ES-I3 (cell line): Measurements from ENCODE around the gene VGLL4.
"Not testable (repeated sequence)": the region's sequence is repeated elsewhere in the genome, so short reads cannot be mapped to it uniquely, and the experiment has no call there.

Source experiments
- H3K36me3 ChIP-seq: 2 replicates; pipeline ENCODE4 v1.6.1; 2013; ENCODE audit warnings: mild to moderate bottlenecking, low read length, control low read depth, moderate library complexity; ENCODE audit not compliant: insufficient read depth
- H3K4me1 ChIP-seq: 2 replicates; pipeline ENCODE4 v1.6.1; 2013; ENCODE audit warnings: mild to moderate bottlenecking, control low read depth, low read length; ENCODE audit not compliant: insufficient read depth
- H3K9ac ChIP-seq: 2 replicates; pipeline ENCODE4 v1.6.1; 2013; ENCODE audit warnings: low read depth, mild to moderate bottlenecking, low read length, moderate library complexity
- H3K9me3 ChIP-seq: 2 replicates; pipeline ENCODE4 v1.6.1; 2013; ENCODE audit warnings: mild to moderate bottlenecking, low read length, moderate library complexity; ENCODE audit not compliant: control insufficient read depth, insufficient read depth

The VGLL4 gene

DNA sequence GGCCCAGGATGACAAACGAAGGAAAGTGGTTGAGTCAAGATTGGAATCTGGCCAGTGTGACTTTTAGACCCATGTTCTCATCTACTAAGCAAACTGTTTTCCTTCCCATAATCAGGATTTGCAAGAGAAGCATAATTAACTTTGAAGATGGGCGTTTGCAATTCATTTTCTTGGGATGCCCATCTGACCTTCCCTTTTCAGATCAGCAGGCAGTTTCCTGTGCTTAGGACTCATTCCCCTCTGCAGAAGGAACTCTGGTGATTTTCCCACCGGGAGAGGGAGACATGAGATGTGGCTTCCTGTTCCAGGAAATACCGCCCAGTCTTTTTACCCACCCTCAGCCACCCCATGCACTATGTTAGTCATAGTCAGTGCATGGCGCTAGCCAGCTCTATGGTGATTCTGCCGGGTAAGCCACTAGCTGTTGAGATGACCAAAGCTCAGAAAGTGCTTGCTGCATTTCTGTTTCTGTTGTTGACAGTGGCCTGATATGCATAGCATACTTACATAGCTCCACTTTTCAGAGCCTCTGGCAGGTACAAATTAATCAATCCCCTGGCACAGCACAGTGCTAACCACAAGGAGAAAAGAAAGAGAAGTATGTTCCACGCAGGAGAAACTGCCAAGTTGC is 129.4 kb downstream of the VGLL4 start:
- no peaks in the 10 kb centered on the region for H3K9me3 ChIP-seq
- H3K4me1 ChIP-seq: peaks cover 20% of the 10 kb centered on the region
- H3K9ac ChIP-seq: no peak overlapping the region
- no peaks in the 10 kb centered on the region for H3K36me3 ChIP-seq

DNA sequence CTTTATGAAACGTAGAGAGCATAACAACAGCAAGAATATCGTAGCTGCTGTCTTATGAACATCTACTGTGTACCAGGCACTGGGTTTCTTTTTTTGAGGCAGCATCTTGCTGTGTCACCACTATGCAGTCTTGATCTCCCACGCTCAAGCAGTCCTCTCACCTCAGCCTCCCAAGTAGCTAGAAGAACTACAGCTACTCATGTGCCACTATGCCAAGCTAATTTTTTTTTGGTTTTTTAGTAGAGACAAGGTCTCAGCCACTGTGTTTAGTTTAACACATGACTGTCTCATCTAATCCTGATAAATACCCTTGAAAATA is 129.9 kb downstream of the VGLL4 start:
- Histone ChIP-seq H3K4me1 (peaks cover 25% of the 10 kb centered on the region), H3K9ac (no peak overlapping the region), H3K9me3 (no peaks in the 10 kb centered on the region), H3K36me3 (no peaks in the 10 kb centered on the region)

DNA sequence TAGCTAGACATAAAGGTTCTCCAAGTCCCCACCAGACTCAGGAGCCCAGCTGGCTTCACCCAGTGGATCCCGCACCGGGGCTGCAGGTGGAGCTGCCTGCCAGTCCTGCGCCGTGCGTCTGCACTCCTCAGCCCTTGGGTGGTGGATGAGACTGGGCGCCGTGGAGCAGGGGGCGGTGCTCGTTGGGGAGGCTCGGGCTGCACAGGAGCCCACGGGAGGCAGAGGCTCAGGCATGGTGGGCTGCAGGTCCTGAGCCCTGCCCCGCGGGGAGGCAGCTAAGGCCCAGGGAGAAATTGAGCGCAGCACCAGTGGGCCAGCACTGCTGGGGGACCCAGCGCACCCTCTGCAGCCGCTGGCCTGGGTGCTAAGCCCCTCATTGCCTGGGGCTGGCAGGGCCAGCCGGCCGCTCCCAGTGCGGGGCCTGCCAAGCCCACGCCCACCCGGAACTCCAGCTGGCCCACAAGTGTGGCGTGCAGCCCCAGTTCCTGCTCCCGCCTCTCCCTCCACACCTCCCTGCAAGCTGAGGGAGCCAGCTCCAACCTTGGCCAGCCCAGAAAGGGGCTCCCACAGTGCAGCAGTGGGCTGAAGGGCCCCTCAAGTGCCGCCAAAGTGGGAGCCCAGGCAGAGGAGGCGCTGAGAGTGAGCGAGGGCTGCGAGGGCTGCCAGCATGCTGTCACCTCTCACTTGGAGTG is 130.4 kb downstream of the VGLL4 start:
- peaks cover 29% of the 10 kb centered on the region for H3K4me1 ChIP-seq
- H3K36me3 ChIP-seq, H3K9me3 ChIP-seq, H3K9ac ChIP-seq: not testable (repeated sequence)

DNA sequence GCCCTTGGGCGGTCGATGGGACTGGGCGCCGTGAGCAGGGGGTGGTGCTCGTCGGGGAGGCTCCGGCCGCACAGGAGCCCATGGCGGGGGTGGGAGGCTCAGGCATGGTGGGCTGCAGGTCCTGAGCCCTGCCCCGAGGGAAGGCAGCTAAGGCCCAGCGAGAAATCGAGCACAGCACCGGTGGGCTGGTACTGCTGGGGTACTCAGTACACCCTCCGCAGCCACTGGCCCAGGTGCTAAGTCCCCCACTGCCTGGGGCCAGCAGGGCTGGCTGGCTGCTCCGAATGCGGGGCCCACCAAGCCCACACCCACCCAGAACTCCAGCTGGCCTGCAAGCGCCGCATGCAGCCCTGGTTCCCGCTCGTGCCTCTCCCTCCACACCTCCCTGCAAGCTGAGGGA is 132.1 kb downstream of the VGLL4 start:
- H3K9ac ChIP-seq, H3K36me3 ChIP-seq, H3K9me3 ChIP-seq: not testable (repeated sequence)
- H3K4me1 ChIP-seq: peaks cover 29% of the 10 kb centered on the region

DNA sequence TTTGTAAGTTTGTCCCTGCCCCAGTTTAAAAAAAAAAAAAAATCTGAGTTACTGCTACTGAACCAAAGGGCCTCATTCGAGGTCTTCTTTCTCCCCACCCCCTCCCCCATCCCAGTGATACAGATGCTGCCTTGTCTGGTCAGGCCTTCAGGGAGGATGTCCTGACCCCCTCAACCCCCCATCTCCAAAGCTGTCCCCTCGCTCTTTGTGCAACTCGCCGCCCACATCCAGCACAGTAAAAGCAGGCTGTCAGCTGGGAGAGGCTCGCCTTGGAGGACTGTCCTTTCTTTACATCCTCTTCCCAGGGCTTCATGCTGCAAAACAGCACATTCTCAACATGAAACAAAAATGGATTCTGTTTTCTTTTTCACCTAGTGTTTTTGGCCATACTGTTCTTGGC is 133.4 kb downstream of the VGLL4 start:
- Histone ChIP-seq H3K9me3 (no peaks in the 10 kb centered on the region), H3K4me1 (peaks cover 29% of the 10 kb centered on the region), H3K36me3 (no peaks in the 10 kb centered on the region), H3K9ac (no peak overlapping the region)

DNA sequence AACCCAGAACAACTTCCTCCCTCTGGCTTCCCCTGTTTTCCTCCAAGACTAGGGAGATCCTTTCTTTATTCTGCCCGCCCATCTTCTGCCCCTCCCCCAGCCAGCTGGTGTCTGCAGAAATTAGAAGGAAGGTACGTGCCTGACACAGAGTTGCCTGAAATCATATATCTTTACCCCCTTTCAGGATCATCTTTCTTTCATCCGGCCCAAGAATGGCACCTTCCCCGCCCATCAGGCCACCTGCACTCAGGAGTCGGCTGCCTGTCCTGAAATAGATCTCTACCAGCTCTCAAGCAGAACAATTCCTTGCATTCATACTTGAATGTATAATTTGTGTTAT is 133.7 kb downstream of the VGLL4 start:
- Histone ChIP-seq H3K4me1 (peaks cover 29% of the 10 kb centered on the region), H3K9ac (no peak overlapping the region), H3K36me3 (no peaks in the 10 kb centered on the region), H3K9me3 (no peaks in the 10 kb centered on the region)

DNA sequence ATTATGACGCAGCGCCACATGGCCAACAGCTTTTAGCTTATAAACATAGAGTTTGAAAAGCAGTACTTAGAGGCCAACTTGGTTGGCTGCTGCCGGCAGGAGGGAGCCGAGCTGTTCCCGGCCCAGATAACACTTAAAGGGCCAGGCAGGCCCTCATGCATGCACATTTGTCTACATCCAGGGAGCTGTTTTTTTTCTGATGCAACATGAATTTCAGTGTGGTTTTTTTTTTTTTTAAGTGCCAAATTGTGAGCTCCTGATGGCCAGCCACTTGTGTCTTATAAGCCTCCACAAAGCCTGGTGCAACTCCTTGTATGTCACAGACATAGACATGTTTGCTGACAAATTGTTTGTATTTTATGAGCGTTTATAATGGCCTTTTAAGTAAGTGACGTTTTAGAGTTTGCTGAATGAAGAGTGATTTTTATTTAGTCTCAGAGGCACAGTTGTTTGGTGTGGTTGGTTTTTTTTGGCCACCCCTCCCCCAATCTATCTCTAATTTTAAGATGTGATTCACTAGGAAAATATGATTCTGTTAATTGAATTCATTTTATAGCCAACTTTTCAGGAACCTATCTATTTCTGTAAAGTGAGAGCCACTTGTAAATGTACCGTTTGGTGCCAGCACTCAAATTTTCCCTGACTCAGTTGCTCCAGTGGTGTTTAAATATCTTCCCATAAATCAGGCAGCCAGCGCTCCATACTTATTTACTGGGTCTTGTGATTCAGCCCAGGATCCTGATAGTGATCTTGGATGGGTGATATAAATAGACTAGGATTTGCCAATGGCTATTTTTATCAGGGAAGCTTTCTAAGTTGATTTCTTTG is 134.3 kb downstream of the VGLL4 start:
- no peaks in the 10 kb centered on the region for H3K9me3 ChIP-seq
- peaks cover 27% of the 10 kb centered on the region for H3K4me1 ChIP-seq
- peak overlapping the region; percentile 22; the same call in 1 of the 2 replicates for H3K9ac ChIP-seq
- H3K36me3 ChIP-seq: no peaks in the 10 kb centered on the region

DNA sequence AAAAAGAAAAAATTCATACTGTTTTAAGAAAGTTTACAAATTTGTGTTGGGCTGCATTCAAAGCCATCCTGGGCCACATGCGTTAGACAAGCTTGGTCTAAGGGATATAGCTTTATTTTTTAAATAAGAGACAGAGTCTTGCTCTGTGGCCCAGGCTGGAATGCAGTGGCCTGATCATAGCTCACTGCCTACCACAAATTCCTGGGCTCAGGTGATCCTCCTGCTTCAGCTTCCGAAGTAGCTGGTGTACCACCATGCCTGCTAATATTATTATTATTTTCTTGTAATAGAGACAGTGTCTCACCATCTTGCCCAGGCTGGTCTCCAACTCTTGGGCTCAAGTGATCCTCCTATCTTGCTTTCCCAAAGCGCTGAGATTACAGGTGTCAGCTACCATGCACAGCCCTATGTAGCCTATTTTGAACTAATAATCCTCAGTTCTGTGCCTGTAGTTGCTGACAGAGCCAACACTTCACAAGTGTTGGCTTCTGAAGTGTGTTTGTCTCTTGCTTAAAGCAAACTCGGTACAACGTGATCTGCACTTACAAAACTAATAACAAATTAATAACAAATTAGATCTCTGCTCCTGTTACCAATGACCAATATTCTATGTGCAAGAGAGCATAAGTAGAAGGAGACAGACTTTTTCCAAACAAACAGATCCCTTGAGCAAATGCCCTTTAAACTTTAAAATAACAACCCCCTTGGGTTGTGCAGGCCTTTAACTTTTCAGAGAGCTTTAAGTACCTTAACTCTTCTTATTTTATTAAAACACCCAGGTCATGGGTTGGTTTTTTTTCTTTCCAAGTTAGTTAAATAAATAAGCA is 135.2 kb downstream of the VGLL4 start:
- Histone ChIP-seq H3K9ac (peak overlapping the region; percentile 22; the same call in 1 of the 2 replicates), H3K9me3 (no peaks in the 10 kb centered on the region)

DNA sequence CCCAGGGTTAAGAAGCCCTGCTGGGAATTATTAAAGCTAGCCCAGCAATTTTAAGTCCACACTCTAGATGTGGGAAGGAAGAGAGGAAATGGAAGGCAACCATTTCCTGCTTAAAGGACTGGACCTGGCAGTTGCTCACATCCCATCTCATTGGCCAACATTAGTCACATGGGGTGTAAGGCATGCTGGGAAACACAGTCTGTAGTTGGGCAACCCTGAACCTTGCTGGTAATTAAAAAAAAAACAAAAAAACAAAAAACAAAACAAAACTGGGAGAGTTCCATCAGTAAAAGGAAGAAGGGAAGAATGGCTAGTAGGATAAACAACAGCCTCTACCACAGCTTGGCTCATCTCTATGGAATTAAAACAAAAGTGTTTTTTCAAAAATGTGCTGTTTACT is 136.0 kb downstream of the VGLL4 start:
- Histone ChIP-seq H3K36me3 (no peaks in the 10 kb centered on the region), H3K9me3 (no peaks in the 10 kb centered on the region), H3K4me1 (peaks cover 23% of the 10 kb centered on the region), H3K9ac (no peak overlapping the region)

More for the DNA sequence above, 135.2 kb downstream of the VGLL4 start:
- H3K4me1 ChIP-seq: peaks cover 23% of the 10 kb centered on the region
- H3K36me3 ChIP-seq: no peaks in the 10 kb centered on the region
